ENCODE data around the gene CCDC167.

DNA sequence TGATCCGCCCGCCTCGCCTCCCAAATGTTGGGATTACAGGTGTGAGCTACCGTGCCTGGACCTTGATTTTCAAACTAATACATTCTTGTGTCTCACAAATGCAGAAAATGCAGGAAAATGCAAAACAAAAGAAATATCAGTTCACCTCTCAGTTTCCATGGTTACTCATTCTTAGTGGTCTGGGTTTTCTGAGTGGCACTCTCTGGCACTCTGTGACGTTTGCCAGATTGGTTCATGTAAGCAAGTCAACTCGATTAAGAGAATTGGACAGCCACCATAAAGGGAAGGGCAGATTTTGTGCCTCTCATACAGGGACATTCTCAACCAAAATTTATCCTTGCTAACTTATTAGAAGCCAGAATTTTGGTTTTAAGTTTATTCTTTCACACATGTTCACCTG lies 58.0 kb downstream of the CCDC167 start:
- TF ChIP-seq POLR2A (IDR thresholded peaks at IDR 0.05), result no peak
- TF ChIP-seq, protein P1, sequence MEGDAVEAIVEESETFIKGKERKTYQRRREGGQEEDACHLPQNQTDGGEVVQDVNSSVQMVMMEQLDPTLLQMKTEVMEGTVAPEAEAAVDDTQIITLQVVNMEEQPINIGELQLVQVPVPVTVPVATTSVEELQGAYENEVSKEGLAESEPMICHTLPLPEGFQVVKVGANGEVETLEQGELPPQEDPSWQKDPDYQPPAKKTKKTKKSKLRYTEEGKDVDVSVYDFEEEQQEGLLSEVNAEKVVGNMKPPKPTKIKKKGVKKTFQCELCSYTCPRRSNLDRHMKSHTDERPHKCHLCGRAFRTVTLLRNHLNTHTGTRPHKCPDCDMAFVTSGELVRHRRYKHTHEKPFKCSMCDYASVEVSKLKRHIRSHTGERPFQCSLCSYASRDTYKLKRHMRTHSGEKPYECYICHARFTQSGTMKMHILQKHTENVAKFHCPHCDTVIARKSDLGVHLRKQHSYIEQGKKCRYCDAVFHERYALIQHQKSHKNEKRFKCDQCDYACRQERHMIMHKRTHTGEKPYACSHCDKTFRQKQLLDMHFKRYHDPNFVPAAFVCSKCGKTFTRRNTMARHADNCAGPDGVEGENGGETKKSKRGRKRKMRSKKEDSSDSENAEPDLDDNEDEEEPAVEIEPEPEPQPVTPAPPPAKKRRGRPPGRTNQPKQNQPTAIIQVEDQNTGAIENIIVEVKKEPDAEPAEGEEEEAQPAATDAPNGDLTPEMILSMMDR (IDR thresholded peaks at IDR 0.05), result no peak
